ENCODE data around the gene PEAR1.

PEAR1 gene

DNA sequence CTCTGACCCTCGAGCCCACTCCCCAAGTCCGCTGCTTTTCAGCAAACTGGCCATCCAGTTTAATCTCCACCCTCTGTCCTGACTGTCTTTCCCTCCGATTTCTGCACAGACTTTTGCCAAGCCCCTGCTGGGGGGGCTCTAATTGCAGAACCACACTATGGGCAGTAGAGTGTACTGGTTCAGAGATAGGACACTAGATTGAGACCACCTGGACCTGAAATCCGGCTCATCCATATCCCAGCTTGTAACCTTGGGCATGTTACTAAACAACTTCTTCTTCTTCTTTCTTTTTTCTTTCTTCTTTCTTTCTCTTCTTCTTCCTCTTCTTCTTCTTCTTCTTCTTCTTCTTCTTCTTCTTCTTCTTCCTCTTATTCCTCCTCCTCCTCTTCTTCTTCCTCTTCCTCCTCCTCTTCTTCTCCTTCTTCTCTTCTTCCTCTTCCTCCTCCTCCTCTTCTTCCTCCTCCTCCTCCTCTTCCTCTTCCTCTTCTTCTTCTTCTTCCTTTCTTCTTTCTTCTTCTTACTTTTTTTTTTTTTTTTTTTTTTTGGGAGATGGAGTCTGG lies 34.6 kb downstream of the PEAR1 start:
- Histone ChIP-seq H3K9me3 (no peaks in the 10 kb centered on the region), H3K4me3 (ENCODE audit: low read depth in 1 of 2, low read length in 1 of 2) (no peak overlapping the region), H3K4me1 (ENCODE audit: control insufficient read depth in 1 of 2, insufficient read depth in 1 of 2, low read depth in 1 of 2, low read length in 1 of 2) (peaks cover 0 to 5% of the 10 kb centered on the region in 2 experiments), H3K27me3 (peaks cover 93% of the 10 kb centered on the region), H3K27ac (no peak overlapping the region), H3K36me3 (no peaks in the 10 kb centered on the region)
- TF ChIP-seq, protein P1, sequence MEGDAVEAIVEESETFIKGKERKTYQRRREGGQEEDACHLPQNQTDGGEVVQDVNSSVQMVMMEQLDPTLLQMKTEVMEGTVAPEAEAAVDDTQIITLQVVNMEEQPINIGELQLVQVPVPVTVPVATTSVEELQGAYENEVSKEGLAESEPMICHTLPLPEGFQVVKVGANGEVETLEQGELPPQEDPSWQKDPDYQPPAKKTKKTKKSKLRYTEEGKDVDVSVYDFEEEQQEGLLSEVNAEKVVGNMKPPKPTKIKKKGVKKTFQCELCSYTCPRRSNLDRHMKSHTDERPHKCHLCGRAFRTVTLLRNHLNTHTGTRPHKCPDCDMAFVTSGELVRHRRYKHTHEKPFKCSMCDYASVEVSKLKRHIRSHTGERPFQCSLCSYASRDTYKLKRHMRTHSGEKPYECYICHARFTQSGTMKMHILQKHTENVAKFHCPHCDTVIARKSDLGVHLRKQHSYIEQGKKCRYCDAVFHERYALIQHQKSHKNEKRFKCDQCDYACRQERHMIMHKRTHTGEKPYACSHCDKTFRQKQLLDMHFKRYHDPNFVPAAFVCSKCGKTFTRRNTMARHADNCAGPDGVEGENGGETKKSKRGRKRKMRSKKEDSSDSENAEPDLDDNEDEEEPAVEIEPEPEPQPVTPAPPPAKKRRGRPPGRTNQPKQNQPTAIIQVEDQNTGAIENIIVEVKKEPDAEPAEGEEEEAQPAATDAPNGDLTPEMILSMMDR (IDR thresholded peaks at IDR 0.05): no peak

DNA sequence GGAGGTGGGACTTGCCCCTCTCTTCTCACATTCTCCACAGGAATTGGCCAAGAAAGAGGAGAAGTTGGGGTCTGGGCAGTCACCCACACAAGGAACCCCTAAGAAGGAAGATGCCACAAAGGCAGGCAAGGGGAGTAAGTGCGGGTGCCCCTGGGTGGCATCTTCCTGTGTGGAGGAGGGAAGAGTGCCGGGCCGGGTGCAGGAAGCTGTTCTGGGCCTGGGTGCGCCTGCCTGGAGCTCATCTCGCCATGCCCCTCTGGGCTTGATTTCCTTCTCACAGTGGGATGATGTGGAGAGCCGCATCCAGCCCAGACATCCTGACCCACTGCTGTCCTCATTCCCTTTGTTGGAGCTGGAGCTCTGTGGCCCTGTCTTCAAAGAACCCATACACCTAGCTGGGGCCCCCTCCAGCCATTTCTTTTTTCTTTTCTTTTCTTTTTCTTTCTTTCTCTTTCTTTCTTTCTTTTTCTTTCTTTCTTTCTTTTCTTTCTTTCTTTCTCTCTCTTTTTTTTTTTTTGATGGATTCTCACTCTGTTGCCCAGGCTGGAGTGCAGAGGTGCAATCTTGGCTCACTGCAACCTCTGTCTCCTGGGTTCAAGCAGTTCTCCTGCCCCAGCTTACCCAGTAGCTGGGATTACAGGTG lies 36.2 kb downstream of the PEAR1 start:
- Histone ChIP-seq H3K27me3 (peaks cover 77% of the 10 kb centered on the region), H3K4me3 (ENCODE audit: low read depth in 1 of 2, low read length in 1 of 2) (no peak overlapping the region), H3K9me3 (no peaks in the 10 kb centered on the region), H3K36me3 (peaks cover 10% of the 10 kb centered on the region), H3K4me1 (ENCODE audit: control insufficient read depth in 1 of 2, insufficient read depth in 1 of 2, low read depth in 1 of 2, low read length in 1 of 2) (peaks cover 0 to 5% of the 10 kb centered on the region in 2 experiments), H3K27ac (no peak overlapping the region)
- TF ChIP-seq, protein P1 (IDR thresholded peaks at IDR 0.05): no peak

DNA sequence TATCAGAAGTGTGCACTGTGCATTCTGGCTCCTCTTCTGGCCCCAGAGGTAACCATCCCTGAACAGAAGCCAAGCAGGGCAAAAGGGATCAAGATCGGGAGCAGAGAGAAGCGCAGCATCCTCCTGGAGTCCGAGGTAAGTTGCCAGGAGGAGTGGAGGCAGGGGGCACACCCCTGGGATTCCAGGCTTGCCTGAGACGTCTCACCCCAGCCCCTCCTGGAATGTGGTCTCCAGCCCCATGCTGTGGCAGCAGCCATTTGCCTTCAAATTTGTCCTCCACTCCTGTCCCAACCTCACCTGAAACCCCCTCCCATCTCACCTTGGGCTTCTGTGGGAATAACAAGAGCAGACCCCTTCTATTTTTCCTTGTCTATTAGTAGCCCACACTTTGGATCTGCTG lies 37.0 kb downstream of the PEAR1 start:
- H3K4me3 ChIP-seq (ENCODE audit: low read depth in 1 of 2, low read length in 1 of 2): no peak overlapping the region
- no peak overlapping the region for H3K27ac ChIP-seq
- H3K27me3 ChIP-seq: peaks cover 70% of the 10 kb centered on the region
- no peaks in the 10 kb centered on the region for H3K9me3 ChIP-seq
- peaks cover 18% of the 10 kb centered on the region for H3K36me3 ChIP-seq
- peaks cover 0 to 5% of the 10 kb centered on the region in 2 experiments for H3K4me1 ChIP-seq (ENCODE audit: control insufficient read depth in 1 of 2, insufficient read depth in 1 of 2, low read depth in 1 of 2, low read length in 1 of 2)
- TF ChIP-seq, protein P1 (IDR thresholded peaks at IDR 0.05): no peak

DNA sequence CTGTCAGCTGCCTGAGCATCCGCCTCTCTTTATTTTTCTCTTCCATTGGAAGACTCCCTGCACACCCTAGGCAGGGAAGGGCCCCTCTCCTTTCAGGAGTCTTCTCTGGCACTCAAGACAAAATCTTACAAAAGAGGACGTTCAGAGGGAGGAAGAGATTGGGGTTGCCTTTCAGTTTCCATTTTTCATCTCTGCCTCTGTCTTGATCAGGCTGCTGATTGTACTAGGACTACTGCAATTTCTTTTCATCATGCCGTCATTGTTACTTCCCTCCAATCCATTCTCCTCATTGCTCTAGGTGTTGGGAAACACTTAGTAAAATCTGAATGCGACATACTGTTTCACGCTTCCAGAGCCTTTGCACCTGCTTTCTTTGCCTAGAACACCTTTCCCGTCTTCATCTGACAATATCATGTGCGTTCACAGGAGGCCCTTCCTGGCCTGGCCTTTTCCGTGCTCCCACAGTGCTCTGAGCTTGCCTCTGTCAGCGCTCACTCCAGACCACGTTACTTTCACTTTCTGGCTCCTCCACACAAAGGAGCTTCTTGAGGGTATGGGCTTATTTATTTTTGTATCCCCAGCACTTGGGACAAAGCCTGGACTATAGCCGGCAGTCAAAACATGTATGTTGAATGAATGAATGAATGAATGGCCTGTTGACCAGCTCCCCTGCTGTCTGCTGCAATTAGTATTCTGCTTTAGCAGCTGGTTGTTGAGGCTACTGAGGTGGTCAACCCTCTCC lies 37.9 kb downstream of the PEAR1 start:
- H3K27ac ChIP-seq: no peak overlapping the region
- no peaks in the 10 kb centered on the region for H3K9me3 ChIP-seq
- peaks cover 26% of the 10 kb centered on the region for H3K36me3 ChIP-seq
- TF ChIP-seq, protein P1 (IDR thresholded peaks at IDR 0.05): no peak
- H3K4me1 ChIP-seq (ENCODE audit: control insufficient read depth in 1 of 2, insufficient read depth in 1 of 2, low read depth in 1 of 2, low read length in 1 of 2): peaks cover 0 to 5% of the 10 kb centered on the region in 2 experiments
- peaks cover 61% of the 10 kb centered on the region for H3K27me3 ChIP-seq
- H3K4me3 ChIP-seq (ENCODE audit: low read depth in 1 of 2, low read length in 1 of 2): no peak overlapping the region

DNA sequence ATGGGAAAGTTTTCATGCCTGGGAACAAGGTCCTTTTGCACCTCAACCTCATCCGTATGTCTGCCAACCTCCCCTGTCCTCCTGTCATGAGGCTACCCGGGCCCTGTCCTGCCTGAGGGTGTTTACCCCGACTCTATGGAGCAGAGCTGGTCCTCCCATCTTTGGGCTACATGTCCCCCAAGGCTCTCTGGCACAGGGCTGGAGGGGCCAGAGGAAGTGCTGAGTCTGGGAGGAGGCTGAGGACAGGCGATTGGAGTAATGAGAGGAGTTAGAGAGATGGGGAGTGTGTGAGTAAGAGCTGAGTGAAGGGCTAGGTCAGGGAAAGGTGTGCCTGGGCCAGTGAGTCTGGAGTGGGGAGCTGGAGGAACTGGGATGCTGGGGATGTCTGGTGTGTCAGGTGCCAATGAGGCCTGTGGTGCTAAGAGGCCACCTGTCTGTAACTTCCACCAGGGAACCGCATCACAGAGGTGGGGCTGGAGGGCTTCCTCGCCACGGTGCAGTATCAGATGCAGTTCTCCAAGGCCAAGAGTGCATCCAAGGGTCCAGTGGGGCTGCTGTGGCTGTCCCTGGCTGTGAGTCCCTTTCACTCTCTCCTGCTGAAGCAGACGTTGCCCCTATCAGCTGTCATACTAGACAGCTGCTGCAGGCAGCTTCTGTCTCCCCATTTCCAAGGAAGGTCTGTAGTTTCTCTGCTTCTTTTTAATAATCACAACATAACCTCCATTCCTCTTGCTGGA lies 38.6 kb downstream of the PEAR1 start:
- Histone ChIP-seq H3K4me3 (ENCODE audit: low read depth in 1 of 2, low read length in 1 of 2) (no peak overlapping the region), H3K9me3 (no peaks in the 10 kb centered on the region), H3K27ac (no peak overlapping the region), H3K27me3 (peaks cover 53% of the 10 kb centered on the region), H3K4me1 (ENCODE audit: control insufficient read depth in 1 of 2, insufficient read depth in 1 of 2, low read depth in 1 of 2, low read length in 1 of 2) (peaks cover 0 to 5% of the 10 kb centered on the region in 2 experiments), H3K36me3 (peaks cover 33% of the 10 kb centered on the region)
- TF ChIP-seq, protein P1 (IDR thresholded peaks at IDR 0.05): no peak
